GM13976 (cell line): ENCODE data around the gene F10.
"Not testable (repeated sequence)": the region's sequence is repeated elsewhere in the genome, so short reads cannot be mapped to it uniquely, and the experiment has no call there.

ENCODE experiments used
- DNase-seq: peaks from one replicate; pipeline ENCODE4 v3.0.0; 2012; ENCODE audit warnings: low spot score
- CTCF ChIP-seq: IDR thresholded peaks from 2 replicates; pipeline ENCODE4 v1.5.1; 2012; ENCODE audit warnings: borderline replicate concordance, mild to moderate bottlenecking; ENCODE audit not compliant: insufficient read depth; ENCODE audit errors: extremely low read depth, missing control alignments, control extremely low read depth
- in situ Hi-C: fragments of 300-500 bp; cut with MboI; formaldehyde crosslinking; loops from one replicate; pipeline ENCODE4 v1.12.0; 2022; ENCODE audit warnings: low sequenced_read_pairs, mixed read lengths, inconsistent platforms; ENCODE audit not compliant: unreplicated experiment

Gene F10

GRCh38 chr13:113077953-113078901, 44.4 kb upstream of the F10 start:
- no peak for DNase-seq
- no peak for TF ChIP-seq CTCF
- in situ Hi-C loops: no loop called here

GRCh38 chr13:113078902-113079780, 43.5 kb upstream of the F10 start:
- in situ Hi-C loops: no loop called here
- TF ChIP-seq CTCF: no peak
- no peak for DNase-seq

GRCh38 chr13:113079781-113080080, 42.9 kb upstream of the F10 start:
- in situ Hi-C loops, DNase-seq: not testable (repeated sequence)

GRCh38 chr13:113080361-113080831, 42.2 kb upstream of the F10 start:
- in situ Hi-C loops: no loop called here
- no peak for TF ChIP-seq CTCF
- DNase-seq: no peak

GRCh38 chr13:113080901-113081521, 41.6 kb upstream of the F10 start:
- no peak for DNase-seq
- TF ChIP-seq CTCF: no peak
- in situ Hi-C loops: no loop called here

GRCh38 chr13:113082198-113083021, 40.2 kb upstream of the F10 start:
- in situ Hi-C loops: no loop called here
- no peak for TF ChIP-seq CTCF
- no peak for DNase-seq
